Measurements from ENCODE around the gene GALNT2. TPM values are rescaled to one million over a fixed set of nuclear protein-coding genes. Genes with fewer than 3 reads are reported as not detected.

GALNT2 gene
- total RNA-seq, 2 donors from 2014 or later = 36.8 to 50.7 TPM

- intact Hi-C loops (cut with DNase I) = no loop called here
- ATAC-seq = peak in 1 of 2 donors; percentile 61
- no peak for DNase-seq
Measured at GRCh38 chr1:230205719-230206198, 138.7 kb downstream of the GALNT2 start.

- ATAC-seq (no peak), DNase-seq (no peak)
- intact Hi-C loops (cut with DNase I) = no loop called here
Measured at GRCh38 chr1:230206207-230206606, 139.2 kb downstream of the GALNT2 start.

GRCh38 chr1:230206976-230207375 is 139.9 kb downstream of the GALNT2 start:
- DNase-seq = no peak
- intact Hi-C loops (cut with DNase I) = no loop called here
- no peak for ATAC-seq

- intact Hi-C loops (cut with DNase I) = no loop called here
- no peak for DNase-seq
- ATAC-seq = no peak
Measured at GRCh38 chr1:230207598-230207997, 140.6 kb downstream of the GALNT2 start.

- intact Hi-C loops (cut with DNase I) = no loop called here
- no peak for DNase-seq
- ATAC-seq = peak; percentile 48 to 75
Measured at GRCh38 chr1:230208619-230209261, 141.7 kb downstream of the GALNT2 start.

GRCh38 chr1:230210326-230210980 is 143.4 kb downstream of the GALNT2 start:
- ATAC-seq (no peak), DNase-seq (no peak)
- intact Hi-C loops (cut with DNase I) = loop anchor here in 1 of 2 donors (10.0 kb wide), 1 partner anchor 106 kb away; no protein-coding TSS in a partner anchor

- ATAC-seq (peak in 1 of 2 donors; percentile 8), DNase-seq (peak; percentile 57)
- intact Hi-C loops (cut with DNase I) = loop anchor here in 1 of 2 donors (10.0 kb wide), 1 partner anchor 106 kb away; no protein-coding TSS in a partner anchor
Measured at GRCh38 chr1:230210981-230211336, 143.9 kb downstream of the GALNT2 start.

- no peak for ATAC-seq
- no peak for DNase-seq
- intact Hi-C loops (cut with DNase I) = loop anchor here in 1 of 2 donors (10.0 kb wide), 1 partner anchor 107 kb away; no protein-coding TSS in a partner anchor
Measured at GRCh38 chr1:230211436-230212145, 144.6 kb downstream of the GALNT2 start.

GRCh38 chr1:230212405-230212936 is 145.4 kb downstream of the GALNT2 start:
- intact Hi-C loops (cut with DNase I) = loop anchor here in 1 of 2 donors (10.0 kb wide), 1 partner anchor 108 kb away; no protein-coding TSS in a partner anchor
- DNase-seq (no peak), ATAC-seq (peak in 1 of 2 donors; percentile 19)

GRCh38 chr1:230215031-230215430 is 148.0 kb downstream of the GALNT2 start:
- intact Hi-C loops (cut with DNase I) = loop anchor here in 1 of 2 donors (1.0 to 10.0 kb wide), 3 partner anchors 110 to 328 kb away; partner anchors contain the start of gene GALNT2
- DNase-seq = peak; percentile 71
- peak; percentile 85 to 93 for ATAC-seq

GRCh38 chr1:230215529-230215928 is 148.5 kb downstream of the GALNT2 start:
- intact Hi-C loops (cut with DNase I) = loop anchor here in 1 of 2 donors (1.0 to 10.0 kb wide), 3 partner anchors 111 to 328 kb away; partner anchors contain the start of gene GALNT2
- ATAC-seq (no peak), DNase-seq (no peak)

GRCh38 chr1:230216896-230217295 is 149.9 kb downstream of the GALNT2 start:
- DNase-seq (no peak), ATAC-seq (no peak)
- intact Hi-C loops (cut with DNase I) = loop anchor here in 1 of 2 donors (5.0 to 10.0 kb wide), 2 partner anchors 112 to 150 kb away; partner anchors contain the start of gene GALNT2

- DNase-seq (no peak), ATAC-seq (no peak)
- intact Hi-C loops (cut with DNase I) = loop anchor here in 1 of 2 donors (5.0 to 10.0 kb wide), 2 partner anchors 114 to 151 kb away; partner anchors contain the start of gene GALNT2
Measured at GRCh38 chr1:230218667-230219066, 151.6 kb downstream of the GALNT2 start.

- ATAC-seq = peak in 1 of 2 donors; percentile 24
- intact Hi-C loops (cut with DNase I) = loop anchor here in 1 of 2 donors (5.0 to 10.0 kb wide), 2 partner anchors 115 to 152 kb away; partner anchors contain the start of gene GALNT2
- no peak for DNase-seq
Measured at GRCh38 chr1:230219174-230220067, 152.4 kb downstream of the GALNT2 start.

GRCh38 chr1:230220478-230220877 is 153.4 kb downstream of the GALNT2 start:
- DNase-seq (no peak), ATAC-seq (no peak)
- intact Hi-C loops (cut with DNase I) = no loop called here

GRCh38 chr1:230220907-230221306 is 153.9 kb downstream of the GALNT2 start:
- intact Hi-C loops (cut with DNase I) = no loop called here
- no peak for ATAC-seq
- no peak for DNase-seq

GRCh38 chr1:230222678-230223077 is 155.6 kb downstream of the GALNT2 start:
- intact Hi-C loops (cut with DNase I) = no loop called here
- DNase-seq = no peak
- peak in 1 of 2 donors; percentile 37 for ATAC-seq
